Ectodermal cell (in vitro differentiated cells): ENCODE data around the gene QPCT.

Experiments used
- H3K27ac ChIP-seq: 2 replicates; pipeline ENCODE4 v1.7.0; 2013; ENCODE audit warnings: mild to moderate bottlenecking, low read depth, low read length; ENCODE audit not compliant: insufficient read depth, poor library complexity, severe bottlenecking
- H3K27me3 ChIP-seq: 2 replicates; pipeline ENCODE4 v1.7.0; 2013; ENCODE audit warnings: mild to moderate bottlenecking, low read length; ENCODE audit not compliant: insufficient read depth, control insufficient read depth, poor library complexity, severe bottlenecking
- H3K36me3 ChIP-seq: one replicate; pipeline ENCODE4 v1.7.0; 2013; ENCODE audit warnings: low read length; ENCODE audit not compliant: control insufficient read depth, insufficient read depth
- H3K4me1 ChIP-seq: one replicate; pipeline ENCODE4 v1.7.0; 2013; ENCODE audit warnings: low read length; ENCODE audit not compliant: control insufficient read depth, insufficient read depth
- H3K4me3 ChIP-seq: 2 replicates; pipeline ENCODE4 v1.7.0; 2013; ENCODE audit warnings: low read depth, low read length, control low read depth; ENCODE audit not compliant: insufficient read depth
- H3K9me3 ChIP-seq: 2 replicates; pipeline ENCODE4 v1.7.0; 2013; ENCODE audit warnings: mild to moderate bottlenecking, low read length, moderate library complexity; ENCODE audit not compliant: control insufficient read depth
- WGBS, 2 experiments: methylation state at CpG; one replicate each; pipeline ENCODE4 v1.1.7; 2013; ENCODE audit warnings: missing lambda C conversion rate in 2 of 2; 5-methylcytosine and 5-hydroxymethylcytosine counted together

QPCT gene

GRCh38 chr2:37324786-37325624, 19.4 kb upstream of the QPCT start, which contains the start of gene PRKD3:
Gene PRKD3 (minus strand): TSS chr2:37324833. CDS start chr2:37316524, 8,309 bp downstream.
- Histone ChIP-seq H3K4me1 (peaks cover 22% of the 10 kb centered on the region), H3K4me3 (peak within 1 kb of the TSS; percentile 54), H3K36me3 (no peaks in the 10 kb centered on the region), H3K9me3 (no peaks in the 10 kb centered on the region), H3K27me3 (peaks cover 27% of the 10 kb centered on the region), H3K27ac (peak within 1 kb of the TSS; percentile 80)
- 5% methylated on average over 79 of the region's 79 CpGs for WGBS, 2 experiments

- Histone ChIP-seq H3K36me3 (no peaks in the 10 kb centered on the region), H3K4me3 (no peak overlapping the region), H3K4me1 (peaks cover 22% of the 10 kb centered on the region), H3K27ac (no peak overlapping the region), H3K9me3 (no peaks in the 10 kb centered on the region), H3K27me3 (peaks cover 27% of the 10 kb centered on the region)
- WGBS, 2 experiments = 89 to 91% methylated on average over 12 of the region's 12 CpGs
Observed at GRCh38 chr2:37325625-37326071, 18.8 kb upstream of the QPCT start.

- no peaks in the 10 kb centered on the region for H3K9me3 ChIP-seq
- WGBS, 2 experiments = 22 to 28% methylated on average over 1 of the region's 2 CpGs
- H3K4me3 ChIP-seq = no peak overlapping the region
- no peak overlapping the region for H3K27ac ChIP-seq
- peaks cover 19% of the 10 kb centered on the region for H3K4me1 ChIP-seq
- no peaks in the 10 kb centered on the region for H3K36me3 ChIP-seq
- H3K27me3 ChIP-seq = peaks cover 27% of the 10 kb centered on the region
Observed at GRCh38 chr2:37326285-37326684, 18.1 kb upstream of the QPCT start.

- Histone ChIP-seq H3K27me3 (peaks cover 27% of the 10 kb centered on the region), H3K36me3 (no peaks in the 10 kb centered on the region), H3K27ac (no peak overlapping the region), H3K4me1 (peaks cover 11% of the 10 kb centered on the region), H3K4me3 (no peak overlapping the region), H3K9me3 (no peaks in the 10 kb centered on the region)
- WGBS, 2 experiments = 93 to 94% methylated on average over 8 of the region's 8 CpGs
Observed at GRCh38 chr2:37326866-37327634, 17.4 kb upstream of the QPCT start.

- H3K27me3 ChIP-seq = peaks cover 16% of the 10 kb centered on the region
- H3K27ac ChIP-seq = no peak overlapping the region
- H3K9me3 ChIP-seq = no peaks in the 10 kb centered on the region
- H3K4me1 ChIP-seq = no peaks in the 10 kb centered on the region
- H3K36me3 ChIP-seq = no peaks in the 10 kb centered on the region
- H3K4me3 ChIP-seq = no peak overlapping the region
Observed at GRCh38 chr2:37330681-37331080, 13.7 kb upstream of the QPCT start.

- Histone ChIP-seq H3K4me3 (no peak overlapping the region), H3K4me1 (no peaks in the 10 kb centered on the region), H3K27ac (no peak overlapping the region), H3K36me3 (no peaks in the 10 kb centered on the region), H3K27me3 (no peaks in the 10 kb centered on the region), H3K9me3 (no peaks in the 10 kb centered on the region)
- WGBS, 2 experiments = 92 to 100% methylated on average over 1 to 3 of the region's 3 CpGs
Observed at GRCh38 chr2:37332560-37332959, 11.9 kb upstream of the QPCT start.

- Histone ChIP-seq H3K9me3 (no peaks in the 10 kb centered on the region), H3K4me3 (no peak overlapping the region)
- 93 to 100% methylated on average over 1 to 2 of the region's 2 CpGs for WGBS, 2 experiments
Observed at GRCh38 chr2:37333256-37333655, 11.2 kb upstream of the QPCT start.

GRCh38 chr2:37335604-37336003, 8.8 kb upstream of the QPCT start:
- no peaks in the 10 kb centered on the region for H3K27me3 ChIP-seq
- H3K4me1 ChIP-seq = no peaks in the 10 kb centered on the region
- H3K9me3 ChIP-seq = no peaks in the 10 kb centered on the region
- no peak overlapping the region for H3K27ac ChIP-seq
- WGBS, 2 experiments = 100% methylated on average over 1 of the region's 2 CpGs; no CpG with 5 or more reads in 1 of the 2 experiments
- no peak overlapping the region for H3K4me3 ChIP-seq
- no peaks in the 10 kb centered on the region for H3K36me3 ChIP-seq

More at GRCh38 chr2:37333256-37333655, 11.2 kb upstream of the QPCT start:
- Histone ChIP-seq H3K27me3 (no peaks in the 10 kb centered on the region), H3K27ac (no peak overlapping the region), H3K4me1 (no peaks in the 10 kb centered on the region), H3K36me3 (no peaks in the 10 kb centered on the region)

GRCh38 chr2:37337620-37338280, 6.7 kb upstream of the QPCT start:
- H3K4me3 ChIP-seq = no peak overlapping the region
- 89 to 90% methylated on average over 7 of the region's 7 CpGs for WGBS, 2 experiments
- no peak overlapping the region for H3K27ac ChIP-seq

GRCh38 chr2:37338933-37339332, 5.5 kb upstream of the QPCT start:
- H3K4me3 ChIP-seq = no peak overlapping the region
- no peaks in the 10 kb centered on the region for H3K4me1 ChIP-seq
- 86 to 95% methylated on average over 4 of the region's 4 CpGs for WGBS, 2 experiments
- no peaks in the 10 kb centered on the region for H3K9me3 ChIP-seq
- peaks cover 5% of the 10 kb centered on the region for H3K27me3 ChIP-seq
- no peak overlapping the region for H3K27ac ChIP-seq
- no peaks in the 10 kb centered on the region for H3K36me3 ChIP-seq

More at GRCh38 chr2:37337620-37338280, 6.7 kb upstream of the QPCT start:
- no peaks in the 10 kb centered on the region for H3K9me3 ChIP-seq
- no peaks in the 10 kb centered on the region for H3K36me3 ChIP-seq
- no peaks in the 10 kb centered on the region for H3K27me3 ChIP-seq
- no peaks in the 10 kb centered on the region for H3K4me1 ChIP-seq
